ENCODE measurements around the gene MORC2. TPM values are rescaled to one million over a fixed set of nuclear protein-coding genes. Genes with fewer than 3 reads are reported as not detected.

The MORC2 gene
- total RNA-seq, 2 experiments from 2014 or later, result 27.1 to 27.9 TPM

- Mint-ChIP-seq H3K27me3 (no peaks in the 10 kb centered on the region), H3K4me3 (no peak overlapping the region)
Measured at GRCh38 chr22:30931541-30932300, 36.9 kb downstream of the MORC2 start.

GRCh38 chr22:30930228-30930627, 38.3 kb downstream of the MORC2 start:
- Histone ChIP-seq H3K4me1 (ENCODE audit: insufficient read depth, low read length) (peaks cover 22% of the 10 kb centered on the region), H3K4me3 (ENCODE audit: low read length) (no peak overlapping the region), H3K36me3 (ENCODE audit: insufficient read depth, low read length) (peaks cover 98% of the 10 kb centered on the region), H3K27me3 (ENCODE audit: control insufficient read depth in 1 of 2, insufficient read depth in 2 of 2, low read length in 2 of 2) (no peaks in the 10 kb centered on the region), H3K27ac (ENCODE audit: low read depth in 1 of 2, low read length in 2 of 2) (no peak overlapping the region), H3K9me3 (ENCODE audit: control insufficient read depth in 1 of 2, insufficient read depth in 1 of 2, low read length in 2 of 2) (no peaks in the 10 kb centered on the region)
- no peaks in the 10 kb centered on the region for H3K27me3 Mint-ChIP-seq
- H3K36me3 Mint-ChIP-seq (ENCODE audit: low read depth), result peaks cover 97% of the 10 kb centered on the region
- POLR2A ChIA-PET, result interaction anchor here (1.0 to 1.5 kb wide), 2 partner anchors 11 to 39 kb away, joined by 4 to 5 read pairs; partner anchors contain the start of genes MORC2 and TUG1
- intact Hi-C loops (cut with DNase I, micrococcal nuclease), result no loop called here
- peaks cover 38% of the 10 kb centered on the region for H3K4me1 Mint-ChIP-seq (ENCODE audit: low read depth)
- ATAC-seq (ENCODE audit: poor library complexity), result no peak
- H3K9me3 Mint-ChIP-seq, result no peaks in the 10 kb centered on the region
- no peak for DNase-seq
- no peak overlapping the region for H3K4me3 Mint-ChIP-seq
- no peak for TF ChIP-seq CTCF (IDR thresholded peaks at IDR 0.05)
- H3K27ac Mint-ChIP-seq, result peak overlapping the region; percentile 38
- CTCF ChIA-PET, result interaction anchor here (1.0 to 1.8 kb wide), 2 partner anchors 10 kb away, joined by 3 to 7 read pairs; no protein-coding TSS in a partner anchor

More at GRCh38 chr22:30931541-30932300, 36.9 kb downstream of the MORC2 start:
- Mint-ChIP-seq H3K36me3 (ENCODE audit: low read depth) (peaks cover 97% of the 10 kb centered on the region), H3K4me1 (ENCODE audit: low read depth) (peaks cover 53% of the 10 kb centered on the region), H3K9me3 (no peaks in the 10 kb centered on the region), H3K27ac (peak overlapping the region; percentile 38)
- ChIA-PET POLR2A (interaction anchor here (1.5 kb wide), 1 partner anchor 9 kb away, joined by 4 read pairs; no protein-coding TSS in a partner anchor), CTCF (no interaction called here)
- ATAC-seq (ENCODE audit: poor library complexity) (no peak), DNase-seq (no peak)
- H3K36me3 ChIP-seq (ENCODE audit: insufficient read depth, low read length), result peaks cover 98% of the 10 kb centered on the region
- H3K4me3 ChIP-seq (ENCODE audit: low read length), result no peak overlapping the region
- no peak for TF ChIP-seq CTCF (IDR thresholded peaks at IDR 0.05)
- H3K27ac ChIP-seq (ENCODE audit: low read depth in 1 of 2, low read length in 2 of 2), result peak overlapping the region in 1 of 2 donors; percentile 34
- no peaks in the 10 kb centered on the region for H3K27me3 ChIP-seq (ENCODE audit: control insufficient read depth in 1 of 2, insufficient read depth in 2 of 2, low read length in 2 of 2)
- peaks cover 29% of the 10 kb centered on the region for H3K4me1 ChIP-seq (ENCODE audit: insufficient read depth, low read length)
- no peaks in the 10 kb centered on the region for H3K9me3 ChIP-seq (ENCODE audit: control insufficient read depth in 1 of 2, insufficient read depth in 1 of 2, low read length in 2 of 2)
- intact Hi-C loops (cut with DNase I, micrococcal nuclease), result no loop called here

- CTCF ChIA-PET, result interaction anchor here (1.8 kb wide), 1 partner anchor 8 kb away, joined by 7 read pairs; no protein-coding TSS in a partner anchor
- Mint-ChIP-seq H3K9me3 (no peaks in the 10 kb centered on the region), H3K27ac (peak overlapping the region; percentile 36), H3K27me3 (no peaks in the 10 kb centered on the region), H3K4me3 (no peak overlapping the region), H3K36me3 (ENCODE audit: low read depth) (peaks cover 94% of the 10 kb centered on the region), H3K4me1 (ENCODE audit: low read depth) (peaks cover 35% of the 10 kb centered on the region)
- Histone ChIP-seq H3K4me3 (ENCODE audit: low read length) (no peak overlapping the region), H3K27ac (ENCODE audit: low read depth in 1 of 2, low read length in 2 of 2) (no peak overlapping the region), H3K27me3 (ENCODE audit: control insufficient read depth in 1 of 2, insufficient read depth in 2 of 2, low read length in 2 of 2) (no peaks in the 10 kb centered on the region), H3K4me1 (ENCODE audit: insufficient read depth, low read length) (peaks cover 9% of the 10 kb centered on the region), H3K36me3 (ENCODE audit: insufficient read depth, low read length) (peaks cover 85% of the 10 kb centered on the region), H3K9me3 (ENCODE audit: control insufficient read depth in 1 of 2, insufficient read depth in 1 of 2, low read length in 2 of 2) (no peaks in the 10 kb centered on the region)
- no peak for TF ChIP-seq CTCF (IDR thresholded peaks at IDR 0.05)
- ATAC-seq (ENCODE audit: poor library complexity) (no peak), DNase-seq (no peak)
- POLR2A ChIA-PET, result interaction anchor here (0.7 kb wide), 1 partner anchor 749 kb away, joined by 3 read pairs; no protein-coding TSS in a partner anchor
- intact Hi-C loops (cut with DNase I, micrococcal nuclease), result no loop called here
Measured at GRCh38 chr22:30928401-30928800, 40.2 kb downstream of the MORC2 start.
